H1 (cell line): Measurements from ENCODE around the gene FOXL3. TPM values are rescaled to one million over a fixed set of nuclear protein-coding genes. Genes with fewer than 3 reads are reported as not detected.

Source experiments
- CTCF ChIA-PET: fragments of 300-600 bp; sonication (Branson Sonifier 250); formaldehyde crosslinking; loops from one replicate; lab custom pipeline; 2021; ENCODE audit not compliant: partially characterized antibody; lab: Charles Lee
- POLR2A ChIA-PET: fragments of 300-600 bp; sonication (Branson Sonifier 250); formaldehyde crosslinking; loops from one replicate; lab custom pipeline; 2021; ENCODE audit warnings: inconsistent platforms; ENCODE audit not compliant: partially characterized antibody; lab: Charles Lee
- DNase-seq, 2 experiments: peaks; one replicate each; pipeline versions ENCODE4 v3.0.0 to v3.0.0-alpha.2; 2010 to 2022; ENCODE audit warnings: low spot score in 2 of 2, low read depth in 1 of 2, mixed read lengths in 1 of 2
- FAIRE-seq: peaks from 2 replicates; lab custom pipeline; 2011; peaks lifted over from hg19 to GRCh38; lab: Jason Lieb, UNC
- H2AFZ ChIP-seq: 2 replicates; pipeline ENCODE4 v1.8.1; 2012; ENCODE audit warnings: low read length, inconsistent platforms
- H2AK5ac ChIP-seq: 2 replicates; pipeline ENCODE4 v1.6.1; 2013; ENCODE audit warnings: low read depth, low read length
- H2BK120ac ChIP-seq: replicated peaks from 2 replicates; pipeline ENCODE3; 2013; ENCODE audit warnings: low read depth, low read length, inconsistent platforms
- H2BK12ac ChIP-seq: 2 replicates; pipeline ENCODE4 v1.6.1; 2013; ENCODE audit warnings: low read depth, low read length
- H2BK15ac ChIP-seq: 2 replicates; pipeline ENCODE4 v1.6.1; 2013; ENCODE audit warnings: low read length
- H2BK20ac ChIP-seq: 2 replicates; pipeline ENCODE4 v1.6.1; 2013; ENCODE audit warnings: low read length
- H2BK5ac ChIP-seq: 2 replicates; pipeline ENCODE4 v1.6.1; 2013; ENCODE audit warnings: low read depth, low read length
- H3K14ac ChIP-seq: 2 replicates; pipeline ENCODE4 v1.6.1; 2013; ENCODE audit warnings: inconsistent platforms; ENCODE audit not compliant: insufficient read length
- H3K18ac ChIP-seq: 2 replicates; pipeline ENCODE4 v1.6.1; 2013; ENCODE audit warnings: low read length; ENCODE audit errors: extremely low read depth
- H3K23ac ChIP-seq: 2 replicates; pipeline ENCODE4 v1.6.1; 2013; ENCODE audit warnings: inconsistent platforms; ENCODE audit not compliant: insufficient read length
- H3K23me2 ChIP-seq: 2 replicates; pipeline ENCODE4 v1.6.1; 2013; ENCODE audit warnings: low read depth, low read length
- H3K27ac ChIP-seq: 2 replicates; pipeline ENCODE4 v1.6.1; 2011; ENCODE audit warnings: low read depth, low read length, inconsistent platforms
- H3K27me3 ChIP-seq, 4 experiments: replicated peaks in 1 of 4; 1 replicate in 1 of 4; 2 replicates in 3 of 4; pipeline versions ENCODE4 v1.6.1 to v1.8.1; 2011 to 2013; ENCODE audit warnings: low read length in 3 of 4, mild to moderate bottlenecking in 3 of 4, inconsistent platforms in 2 of 4, mixed read lengths in 2 of 4, moderate library complexity in 1 of 4; ENCODE audit not compliant: control insufficient read depth in 3 of 4, insufficient read depth in 3 of 4; ENCODE audit errors: extremely low read depth in 1 of 4
- H3K36me3 ChIP-seq, 4 experiments: 2 replicates each; pipeline versions ENCODE4 v1.6.1 to v1.8.1; 2011 to 2013; ENCODE audit warnings: mild to moderate bottlenecking in 4 of 4, low read length in 3 of 4, moderate library complexity in 2 of 4, control low read depth in 1 of 4, inconsistent platforms in 1 of 4; ENCODE audit not compliant: insufficient read depth in 4 of 4, control insufficient read depth in 2 of 4
- H3K4ac ChIP-seq: replicated peaks from 2 replicates; pipeline ENCODE3; 2013; ENCODE audit warnings: low read length, low read depth, mixed read lengths, inconsistent platforms; ENCODE audit not compliant: insufficient read length
- H3K4me1 ChIP-seq, 4 experiments: replicated peaks in 1 of 4; 1 replicate in 1 of 4; 2 replicates in 3 of 4; pipeline versions ENCODE4 v1.6.1 to v1.8.1; 2011 to 2013; ENCODE audit warnings: low read length in 3 of 4, inconsistent platforms in 2 of 4, mixed read lengths in 1 of 4; ENCODE audit not compliant: insufficient read depth in 4 of 4, control insufficient read depth in 3 of 4
- H3K4me2 ChIP-seq, 2 experiments: 2 replicates each; pipeline versions ENCODE4 v1.6.1 to v1.8.1; 2011 to 2013; ENCODE audit warnings: low read depth in 2 of 2, low read length in 2 of 2, control low read depth in 1 of 2, inconsistent platforms in 1 of 2, mild to moderate bottlenecking in 1 of 2; ENCODE audit not compliant: insufficient read depth in 1 of 2
- H3K4me3 ChIP-seq, 4 experiments: fragments of 200-600, 300-600 bp in 1 of 4; sonication (generic), shearing (Covaris generic), sonication (Bioruptor Twin) in 1 of 4; 2 replicates each; pipeline versions ENCODE4 v1.5.1 to v1.8.1; 2011 to 2016; ENCODE audit warnings: low read length in 4 of 4, low read depth in 3 of 4, control low read depth in 2 of 4, inconsistent platforms in 2 of 4, mild to moderate bottlenecking in 2 of 4, mixed read lengths in 1 of 4, moderate library complexity in 1 of 4; ENCODE audit not compliant: insufficient read depth in 2 of 4; ENCODE audit errors: extremely low read depth in 1 of 4
- H3K56ac ChIP-seq: replicated peaks from 2 replicates; pipeline ENCODE3; 2013; ENCODE audit warnings: low read depth, mild to moderate bottlenecking, mixed read lengths, low read length, inconsistent platforms; ENCODE audit not compliant: insufficient read length
- H3K79me1 ChIP-seq: 2 replicates; pipeline ENCODE4 v1.6.1; 2013; ENCODE audit warnings: low read depth, low read length, control low read depth
- H3K79me2 ChIP-seq, 2 experiments: 2 replicates each; pipeline versions ENCODE4 v1.6.1 to v1.8.1; 2012 to 2013; ENCODE audit warnings: low read length in 2 of 2, mild to moderate bottlenecking in 2 of 2, inconsistent platforms in 1 of 2; ENCODE audit not compliant: insufficient read depth in 2 of 2, control insufficient read depth in 1 of 2
- H3K9ac ChIP-seq, 4 experiments: replicated peaks in 1 of 4; 1 replicate in 1 of 4; 2 replicates in 3 of 4; pipeline versions ENCODE4 v1.6.1 to v1.8.1; 2011 to 2013; ENCODE audit warnings: low read depth in 3 of 4, low read length in 3 of 4, control low read depth in 2 of 4, mild to moderate bottlenecking in 2 of 4, moderate library complexity in 2 of 4, inconsistent platforms in 1 of 4; ENCODE audit errors: extremely low read depth in 1 of 4
- H3K9me3 ChIP-seq, 2 experiments: 2 replicates each; pipeline versions ENCODE4 v1.6.1 to v1.8.1; 2012 to 2013; ENCODE audit warnings: mild to moderate bottlenecking in 2 of 2, moderate library complexity in 2 of 2, control low read depth in 1 of 2, inconsistent platforms in 1 of 2, low read depth in 1 of 2, low read length in 1 of 2, mixed read lengths in 1 of 2; ENCODE audit not compliant: insufficient read depth in 2 of 2
- H4K20me1 ChIP-seq, 2 experiments: replicated peaks in 1 of 2; 2 replicates each; pipeline versions ENCODE3 to v1.8.1; 2011 to 2013; ENCODE audit warnings: inconsistent platforms in 2 of 2, low read length in 2 of 2, mild to moderate bottlenecking in 1 of 2; ENCODE audit not compliant: insufficient read depth in 2 of 2, control insufficient read depth in 1 of 2
- H4K5ac ChIP-seq: 2 replicates; pipeline ENCODE4 v1.6.1; 2013; ENCODE audit warnings: low read length, low read depth, mixed read lengths, inconsistent platforms; ENCODE audit not compliant: insufficient read length
- H4K8ac ChIP-seq: 2 replicates; pipeline ENCODE4 v1.8.0; 2013; ENCODE audit warnings: mild to moderate bottlenecking, moderate library complexity, low read length, inconsistent platforms; ENCODE audit not compliant: insufficient read depth; ENCODE audit errors: extremely low read depth
- H4K91ac ChIP-seq: replicated peaks from 2 replicates; pipeline ENCODE3; 2013; ENCODE audit warnings: low read length, mixed read lengths, inconsistent platforms; ENCODE audit not compliant: insufficient read length
- BACH1 ChIP-seq: IDR thresholded peaks from 2 replicates; pipeline ENCODE4 v1.6.1; 2012; ENCODE audit warnings: low read length, improper control_type of control experiment
- CEBPB ChIP-seq: IDR thresholded peaks from 2 replicates; pipeline ENCODE4 v1.6.1; 2012; ENCODE audit warnings: low read depth, low read length
- EGR1 ChIP-seq: IDR thresholded peaks from 2 replicates; pipeline ENCODE4 v1.6.1; 2011; ENCODE audit warnings: low read depth, low read length, borderline replicate concordance
- HDAC6 ChIP-seq: IDR thresholded peaks from one replicate; pipeline ENCODE4 v1.7.1; 2012; ENCODE audit warnings: low read depth, mild to moderate bottlenecking, inconsistent platforms, low read length, moderate library complexity
- POU5F1 ChIP-seq: IDR thresholded peaks from 2 replicates; pipeline ENCODE4 v1.6.1; 2011; ENCODE audit warnings: low read depth, mild to moderate bottlenecking, low read length, moderate library complexity
- RBBP5 ChIP-seq: IDR thresholded peaks from 2 replicates; pipeline ENCODE4 v1.7.1; 2012; ENCODE audit warnings: low read depth, mild to moderate bottlenecking, inconsistent platforms, low read length, moderate library complexity, borderline replicate concordance
- SRF ChIP-seq: IDR thresholded peaks from 2 replicates; pipeline ENCODE4 v1.6.1; 2011; ENCODE audit warnings: mild to moderate bottlenecking, low read depth, low read length, moderate library complexity
- SUZ12 ChIP-seq: fragments of 200-600 bp; sonication (generic); IDR thresholded peaks from 2 replicates; pipeline ENCODE4 v1.6.1; 2012; ENCODE audit warnings: mild to moderate bottlenecking, inconsistent platforms, low read length, moderate library complexity, mixed read lengths
- WGBS, 2 experiments: shearing (Covaris generic) in 1 of 2; methylation state at CpG; one replicate each; pipeline versions ENCODE4 v1.1.6 to v1.1.7; 2013 to 2015; ENCODE audit warnings: low lambda C conversion rate in 2 of 2, mixed read lengths in 2 of 2, inconsistent platforms in 1 of 2, low coverage in 1 of 2, missing lambda C conversion rate in 1 of 2; ENCODE audit not compliant: insufficient replicate concordance in 2 of 2, insufficient coverage in 1 of 2, insufficient read length in 1 of 2; ENCODE audit errors: extremely low coverage in 1 of 2, missing lambda C conversion rate in 1 of 2; 5-methylcytosine and 5-hydroxymethylcytosine counted together
- polyA plus RNA-seq, 7 experiments: library from polyadenylated mRNA; depleted of rRNA in 3 of 7; stranded (reverse) in 5 of 7; unstranded in 2 of 7; fragments of >200 nt in 5 of 7; fragments of 200-250 nt in 2 of 7; gene quantifications; 1 replicate in 5 of 7; 2 replicates in 1 of 7; 4 replicates in 1 of 7; pipeline versions ENCODE4 v1.2.1 to v1.2.3, GENCODE V29; 2011 to 2013; ENCODE audit warnings: missing spikeins in 2 of 7, mixed read lengths in 2 of 7
- total RNA-seq: library from RNA; stranded (reverse); fragmentation: NEBNext Ultra II Directional; extraction: Animal tissue kit (Norgen Biotek cat#: 25700); gene quantifications from 2 replicates; pipeline ENCODE4 v1.2.1, GENCODE V29; 2021

The FOXL3 gene
- total and polyA plus RNA-seq, 2 of the 8 experiments (the other 6 are each of a cell fraction or from before 2014, with no cell fraction given), result not detected

DNA sequence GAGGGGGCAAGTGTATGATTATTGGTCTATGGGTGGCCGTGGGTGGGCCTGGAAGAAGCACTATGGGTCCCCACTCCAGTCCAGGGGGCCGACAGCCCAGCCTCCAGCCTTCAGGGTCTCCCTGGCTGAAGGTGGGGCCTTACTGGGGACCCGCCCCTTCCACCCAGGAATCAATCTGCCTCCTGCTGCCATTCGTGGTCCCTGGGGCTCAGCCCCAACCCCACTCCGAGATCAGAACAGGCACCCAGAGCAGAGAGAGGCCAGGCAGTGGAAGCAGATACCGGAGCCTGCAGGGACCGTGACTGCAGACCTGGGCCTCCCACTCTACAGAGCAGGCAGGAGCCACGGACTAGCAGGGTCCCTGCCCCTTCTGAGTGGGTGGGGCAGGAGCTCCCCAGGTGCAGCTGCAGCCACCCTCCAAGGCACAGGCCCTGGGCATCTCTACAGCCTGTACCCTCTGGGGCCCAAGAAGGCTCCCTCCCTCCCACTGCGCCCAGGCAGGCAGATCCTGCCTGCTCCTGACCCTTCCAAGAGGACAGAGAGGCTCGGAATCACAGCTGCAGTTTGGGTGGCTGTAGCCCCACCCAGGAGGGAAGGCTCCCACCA lies 13.6 kb upstream of the FOXL3 start:
- no peak overlapping the region for H2AK5ac ChIP-seq
- H3K27ac ChIP-seq, result no peak overlapping the region
- H3K27me3 ChIP-seq, result no peaks in the 10 kb centered on the region; a peak in 1 of 7 replicates
- H3K56ac ChIP-seq, result no peak overlapping the region
- H2BK120ac ChIP-seq, result no peak overlapping the region
- H3K14ac ChIP-seq, result no peak overlapping the region
- no peaks in the 10 kb centered on the region for H3K4me1 ChIP-seq
- ChIA-PET POLR2A (no interaction called here), CTCF (interaction anchor here (1.2 to 3.0 kb wide), 2 partner anchors 10 to 46 kb away, joined by 3 to 19 read pairs; no protein-coding TSS in a partner anchor)
- H3K79me2 ChIP-seq, result no peaks in the 10 kb centered on the region
- no peak overlapping the region for H2BK20ac ChIP-seq
- no peak overlapping the region for H2AFZ ChIP-seq
- H2BK5ac ChIP-seq, result no peak overlapping the region
- no peak overlapping the region for H4K91ac ChIP-seq
- no peak for DNase-seq
- H4K8ac ChIP-seq, result no peak overlapping the region; the same call in 1 of the 2 replicates
- no peak overlapping the region for H3K23ac ChIP-seq
- H2BK12ac ChIP-seq, result no peak overlapping the region
- H3K4me2 ChIP-seq, result no peak overlapping the region
- H2BK15ac ChIP-seq, result no peak overlapping the region
- H3K36me3 ChIP-seq, result no peaks in the 10 kb centered on the region
- H3K4me3 ChIP-seq, result no peak overlapping the region; a peak in 2 of 8 replicates
- no peak overlapping the region for H3K9ac ChIP-seq
- H4K20me1 ChIP-seq, result no peaks in the 10 kb centered on the region
- no peak overlapping the region for H4K5ac ChIP-seq
- no peaks in the 10 kb centered on the region for H3K23me2 ChIP-seq
- H3K18ac ChIP-seq, result no peak overlapping the region
- H3K4ac ChIP-seq, result no peak overlapping the region
- peaks cover 37 to 40% of the 10 kb centered on the region in 2 experiments for H3K9me3 ChIP-seq
- 78% methylated on average over 8 of the region's 10 CpGs; no CpG with 5 or more reads in 1 of the 2 experiments for WGBS, 2 experiments
- H3K79me1 ChIP-seq, result no peaks in the 10 kb centered on the region
- no peak for FAIRE-seq
- TF ChIP-seq HDAC6, result no peak
- no peak for TF ChIP-seq POU5F1
- no peak for TF ChIP-seq SUZ12
- TF ChIP-seq SRF, result no peak
- TF ChIP-seq EGR1, result no peak
- TF ChIP-seq RBBP5, result no peak
- no peak for TF ChIP-seq CEBPB
- no peak for TF ChIP-seq BACH1
